Panc1 (cell line): ENCODE results near the gene CLDN6. TPM values are rescaled to one million over a fixed set of nuclear protein-coding genes. Genes with fewer than 3 reads are reported as not detected.

Source experiments
- ATAC-seq: fragments of 200-7000 bp; cut with Tn5 transposase; 2 replicates; pipeline ENCODE4 v1.9.1; 2020; ENCODE audit warnings: mild to moderate bottlenecking, moderate library complexity
- BruUV-seq: library from RNA; stranded (reverse); fragments of 400-500 nt; replicated peaks from 2 replicates; lab custom pipeline; 2021; lab: Mats Ljungman, UMichigan
- CTCF ChIA-PET: fragments of 300-600 bp; sonication (Branson Sonifier 250); formaldehyde crosslinking; loops from one replicate; lab custom pipeline; 2022; ENCODE audit warnings: antibody characterized with exemption; lab: Charles Lee
- POLR2A ChIA-PET: fragments of 300-600 bp; sonication (Branson Sonifier 250); formaldehyde crosslinking; loops from one replicate; lab custom pipeline; 2022; ENCODE audit warnings: antibody characterized with exemption; lab: Charles Lee
- DNase-seq: peaks from one replicate; pipeline ENCODE4 v3.0.0-alpha.2; 2010; ENCODE audit warnings: low read depth, low spot score
- H3K27ac ChIP-seq: 2 replicates; pipeline ENCODE4 v1.5.1; 2011; ENCODE audit warnings: mild to moderate bottlenecking, low read length, inconsistent platforms
- H3K27me3 ChIP-seq: fragments of 200-500 bp; sonication (Bioruptor generic); 2 replicates; pipeline ENCODE4 v1.6.0; 2014; ENCODE audit warnings: low read length, inconsistent platforms; ENCODE audit not compliant: control insufficient read depth, insufficient read depth
- H3K36me3 ChIP-seq: fragments of 200-500 bp; sonication (Bioruptor generic); 2 replicates; pipeline ENCODE4 v1.5.1; 2014; ENCODE audit warnings: inconsistent platforms, mild to moderate bottlenecking, low read length, moderate library complexity; ENCODE audit not compliant: control insufficient read depth, insufficient read depth
- H3K4me1 ChIP-seq: 2 replicates; pipeline ENCODE4 v1.5.1; 2011; ENCODE audit warnings: inconsistent platforms, mild to moderate bottlenecking, low read length, moderate library complexity; ENCODE audit not compliant: control insufficient read depth, insufficient read depth
- H3K4me3 ChIP-seq, 2 experiments: 2 replicates each; pipeline ENCODE4 v1.5.1; 2011 to 2012; ENCODE audit warnings: low read depth in 2 of 2, low read length in 2 of 2, mild to moderate bottlenecking in 2 of 2, inconsistent platforms in 1 of 2, moderate library complexity in 1 of 2
- H3K9me3 ChIP-seq: fragments of 200-500 bp; sonication (Bioruptor generic); 2 replicates; pipeline ENCODE4 v1.5.1; 2014; ENCODE audit warnings: low read depth, mild to moderate bottlenecking, inconsistent platforms, low read length, moderate library complexity; ENCODE audit not compliant: control insufficient read depth, insufficient read depth
- POLR2AphosphoS5 ChIP-seq: IDR thresholded peaks from 2 replicates; pipeline ENCODE4 v1.6.1; 2012; ENCODE audit warnings: mild to moderate bottlenecking, low read depth, low read length, moderate library complexity
- SIN3A ChIP-seq: IDR thresholded peaks from 2 replicates; pipeline ENCODE4 v1.6.1; 2012; ENCODE audit warnings: low read depth, mild to moderate bottlenecking, low read length, moderate library complexity, borderline replicate concordance; ENCODE audit not compliant: insufficient read depth
- TCF7L2 ChIP-seq: IDR thresholded peaks from 2 replicates; pipeline ENCODE4 v1.6.1; 2011; ENCODE audit warnings: mild to moderate bottlenecking, low read depth, low read length, inconsistent platforms
- in situ Hi-C: cut with HindIII; loops from 2 replicates; pipeline ENCODE4 v1.10.0; 2016; ENCODE audit warnings: low sequenced_read_pairs, low pct_unique_long_range_greater_than_20kb
- intact Hi-C: fragments of 100-400 bp; cut with micrococcal nuclease; formaldehyde crosslinking; loops from one replicate; pipeline ENCODE4 v1.10.0; 2022; ENCODE audit not compliant: unreplicated experiment
- total RNA-seq: library from RNA; stranded (reverse); gene quantifications from one replicate; pipeline ENCODE4 v1.2.1, GENCODE V29; 2021; ENCODE audit not compliant: unreplicated experiment
- TF ChIP-seq, protein P1 (sequence below), 2 experiments: IDR thresholded peaks; 2 replicates each; pipeline ENCODE4 v1.6.1; 2011 to 2012; ENCODE audit warnings: low read depth in 2 of 2, control low read depth in 1 of 2, low read length in 1 of 2, mild to moderate bottlenecking in 1 of 2, moderate library complexity in 1 of 2; ENCODE audit not compliant: insufficient read depth in 1 of 2
- TF ChIP-seq, protein P2 (sequence below): fragments of 450-650 bp; IDR thresholded peaks from 2 replicates; pipeline ENCODE4 v1.5.1; 2017; ENCODE audit warnings: mild to moderate bottlenecking

CLDN6 gene
- total RNA-seq, 1 experiment from 2014 or later = 1.2 TPM

DNA sequence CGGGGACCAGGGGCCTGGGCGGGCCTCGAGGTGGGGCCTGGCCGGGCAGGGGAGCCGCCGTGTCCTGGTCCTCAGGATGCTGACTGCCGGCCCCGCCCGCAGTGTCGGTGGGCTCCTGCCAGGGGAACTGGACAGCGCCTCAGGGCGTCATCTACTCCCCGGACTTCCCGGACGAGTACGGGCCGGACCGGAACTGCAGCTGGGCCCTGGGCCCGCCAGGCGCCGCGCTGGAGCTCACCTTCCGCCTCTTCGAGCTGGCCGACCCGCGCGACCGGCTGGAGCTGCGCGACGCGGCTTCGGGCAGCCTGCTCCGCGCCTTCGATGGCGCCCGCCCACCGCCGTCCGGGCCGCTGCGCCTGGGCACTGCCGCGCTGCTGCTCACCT, 51.2 kb downstream of the CLDN6 start:
- Histone ChIP-seq H3K9me3 (no peaks in the 10 kb centered on the region), H3K27me3 (no peaks in the 10 kb centered on the region), H3K27ac (no peak overlapping the region), H3K36me3 (no peaks in the 10 kb centered on the region; the same call in 1 of the 2 replicates), H3K4me1 (peaks cover 35% of the 10 kb centered on the region), H3K4me3 (no peak overlapping the region)
- DNase-seq (no peak), ATAC-seq (no peak)
- intact Hi-C loops (no loop called here), in situ Hi-C loops (no loop called here)
- ChIA-PET CTCF (no interaction called here), POLR2A (no interaction called here)
- BruUV-seq = no TSS peak
- TF ChIP-seq, protein P1, sequence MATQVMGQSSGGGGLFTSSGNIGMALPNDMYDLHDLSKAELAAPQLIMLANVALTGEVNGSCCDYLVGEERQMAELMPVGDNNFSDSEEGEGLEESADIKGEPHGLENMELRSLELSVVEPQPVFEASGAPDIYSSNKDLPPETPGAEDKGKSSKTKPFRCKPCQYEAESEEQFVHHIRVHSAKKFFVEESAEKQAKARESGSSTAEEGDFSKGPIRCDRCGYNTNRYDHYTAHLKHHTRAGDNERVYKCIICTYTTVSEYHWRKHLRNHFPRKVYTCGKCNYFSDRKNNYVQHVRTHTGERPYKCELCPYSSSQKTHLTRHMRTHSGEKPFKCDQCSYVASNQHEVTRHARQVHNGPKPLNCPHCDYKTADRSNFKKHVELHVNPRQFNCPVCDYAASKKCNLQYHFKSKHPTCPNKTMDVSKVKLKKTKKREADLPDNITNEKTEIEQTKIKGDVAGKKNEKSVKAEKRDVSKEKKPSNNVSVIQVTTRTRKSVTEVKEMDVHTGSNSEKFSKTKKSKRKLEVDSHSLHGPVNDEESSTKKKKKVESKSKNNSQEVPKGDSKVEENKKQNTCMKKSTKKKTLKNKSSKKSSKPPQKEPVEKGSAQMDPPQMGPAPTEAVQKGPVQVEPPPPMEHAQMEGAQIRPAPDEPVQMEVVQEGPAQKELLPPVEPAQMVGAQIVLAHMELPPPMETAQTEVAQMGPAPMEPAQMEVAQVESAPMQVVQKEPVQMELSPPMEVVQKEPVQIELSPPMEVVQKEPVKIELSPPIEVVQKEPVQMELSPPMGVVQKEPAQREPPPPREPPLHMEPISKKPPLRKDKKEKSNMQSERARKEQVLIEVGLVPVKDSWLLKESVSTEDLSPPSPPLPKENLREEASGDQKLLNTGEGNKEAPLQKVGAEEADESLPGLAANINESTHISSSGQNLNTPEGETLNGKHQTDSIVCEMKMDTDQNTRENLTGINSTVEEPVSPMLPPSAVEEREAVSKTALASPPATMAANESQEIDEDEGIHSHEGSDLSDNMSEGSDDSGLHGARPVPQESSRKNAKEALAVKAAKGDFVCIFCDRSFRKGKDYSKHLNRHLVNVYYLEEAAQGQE (IDR thresholded peaks at IDR 0.05; ENCODE audit: insufficient read depth in 1 of 2, low read depth in 2 of 2, low read length in 1 of 2) = no peak
- no peak for TF ChIP-seq SIN3A
- TF ChIP-seq, protein P2, sequence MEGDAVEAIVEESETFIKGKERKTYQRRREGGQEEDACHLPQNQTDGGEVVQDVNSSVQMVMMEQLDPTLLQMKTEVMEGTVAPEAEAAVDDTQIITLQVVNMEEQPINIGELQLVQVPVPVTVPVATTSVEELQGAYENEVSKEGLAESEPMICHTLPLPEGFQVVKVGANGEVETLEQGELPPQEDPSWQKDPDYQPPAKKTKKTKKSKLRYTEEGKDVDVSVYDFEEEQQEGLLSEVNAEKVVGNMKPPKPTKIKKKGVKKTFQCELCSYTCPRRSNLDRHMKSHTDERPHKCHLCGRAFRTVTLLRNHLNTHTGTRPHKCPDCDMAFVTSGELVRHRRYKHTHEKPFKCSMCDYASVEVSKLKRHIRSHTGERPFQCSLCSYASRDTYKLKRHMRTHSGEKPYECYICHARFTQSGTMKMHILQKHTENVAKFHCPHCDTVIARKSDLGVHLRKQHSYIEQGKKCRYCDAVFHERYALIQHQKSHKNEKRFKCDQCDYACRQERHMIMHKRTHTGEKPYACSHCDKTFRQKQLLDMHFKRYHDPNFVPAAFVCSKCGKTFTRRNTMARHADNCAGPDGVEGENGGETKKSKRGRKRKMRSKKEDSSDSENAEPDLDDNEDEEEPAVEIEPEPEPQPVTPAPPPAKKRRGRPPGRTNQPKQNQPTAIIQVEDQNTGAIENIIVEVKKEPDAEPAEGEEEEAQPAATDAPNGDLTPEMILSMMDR = no peak
- TF ChIP-seq TCF7L2 = no peak
- TF ChIP-seq POLR2AphosphoS5 = no peak

- H3K4me1 ChIP-seq = peaks cover 33% of the 10 kb centered on the region
Measured at GRCh38 chr16:2966043-2966807, 51.8 kb downstream of the CLDN6 start.

More at GRCh38 chr16:2966043-2966807, 51.8 kb downstream of the CLDN6 start:
- CTCF ChIA-PET = no interaction called here
- ATAC-seq (no peak), DNase-seq (no peak)
- TF ChIP-seq, protein P1 (IDR thresholded peaks at IDR 0.05; ENCODE audit: insufficient read depth in 1 of 2, low read depth in 2 of 2, low read length in 1 of 2) = 0 out of 4 replicates have a peak, but pooled peaks of 1 of the 2 experiments have one; percentile 34
- no peak for TF ChIP-seq POLR2AphosphoS5
- H3K4me3 ChIP-seq = no peak overlapping the region
- no peaks in the 10 kb centered on the region; the same call in 1 of the 2 replicates for H3K36me3 ChIP-seq
- POLR2A ChIA-PET = no interaction called here
- no TSS peak for BruUV-seq
- in situ Hi-C loops = no loop called here
- no peak overlapping the region for H3K27ac ChIP-seq
- no peaks in the 10 kb centered on the region for H3K9me3 ChIP-seq
- H3K27me3 ChIP-seq = no peaks in the 10 kb centered on the region
- intact Hi-C loops = no loop called here

Other genes starting within 250 kb of the CLDN6 start
- gene ELOB, start 240.9 kb downstream of the CLDN6 start, total RNA-seq = 642 TPM
- gene PRSS33, start 230.6 kb downstream of the CLDN6 start, total RNA-seq = 0.59 TPM
- not detected for gene PRSS41, start 219.7 kb downstream of the CLDN6 start, total RNA-seq
- not detected for gene PRSS21, start 200.9 kb downstream of the CLDN6 start, total RNA-seq
- gene ZG16B, start 187.9 kb downstream of the CLDN6 start, total RNA-seq = 9.1 TPM
- gene PRSS22, start 160.0 kb downstream of the CLDN6 start, total RNA-seq = 23.9 TPM
- 77.3 TPM for gene FLYWCH2, start 135.0 kb downstream of the CLDN6 start, total RNA-seq
- gene FLYWCH1, start 106.3 kb downstream of the CLDN6 start, total RNA-seq = 67.9 TPM
- gene KREMEN2, start 53.9 kb downstream of the CLDN6 start, total RNA-seq = 10.8 TPM
- gene PAQR4, start 48.8 kb downstream of the CLDN6 start, total RNA-seq = 51.8 TPM
- gene PKMYT1, start 37.7 kb downstream of the CLDN6 start, total RNA-seq = 105 TPM
- gene CLDN9, start 5.3 kb downstream of the CLDN6 start, total RNA-seq = 1.6 TPM
- 156 TPM for gene TNFRSF12A, start 2.2 kb upstream of the CLDN6 start, total RNA-seq
- 67.3 TPM for gene HCFC1R1, start 5.8 kb upstream of the CLDN6 start, total RNA-seq
- 56.7 TPM for gene THOC6, start 5.9 kb upstream of the CLDN6 start, total RNA-seq
- 0.21 TPM for gene BICDL2, start 18.8 kb upstream of the CLDN6 start, total RNA-seq
- 0.67 TPM for gene MMP25, start 28.4 kb upstream of the CLDN6 start, total RNA-seq
- gene IL32, start 47.5 kb upstream of the CLDN6 start, total RNA-seq = 17.1 TPM
- 0.21 TPM for gene ZSCAN10, start 81.1 kb upstream of the CLDN6 start, total RNA-seq
- gene ZNF205, start 94.4 kb upstream of the CLDN6 start, total RNA-seq = 18.3 TPM
- 12.3 TPM for gene ZNF213, start 116.8 kb upstream of the CLDN6 start, total RNA-seq
- gene OR1F1, start 170.0 kb upstream of the CLDN6 start, total RNA-seq = 0.26 TPM
- 12.4 TPM for gene ZNF200, start 217.0 kb upstream of the CLDN6 start, total RNA-seq
- gene MEFV, start 238.4 kb upstream of the CLDN6 start, total RNA-seq = 0.46 TPM